Epidermal melanocyte (primary cell): ENCODE data around the gene SEBOX.
A peak's percentile ranks its signal among the peaks of the same experiment; 100 is the strongest.

Experiments used
- DNase-seq: peaks from one replicate; pipeline ENCODE4 v3.0.0; 2011; ENCODE audit warnings: low spot score; ENCODE audit not compliant: insufficient read length

SEBOX gene

DNA sequence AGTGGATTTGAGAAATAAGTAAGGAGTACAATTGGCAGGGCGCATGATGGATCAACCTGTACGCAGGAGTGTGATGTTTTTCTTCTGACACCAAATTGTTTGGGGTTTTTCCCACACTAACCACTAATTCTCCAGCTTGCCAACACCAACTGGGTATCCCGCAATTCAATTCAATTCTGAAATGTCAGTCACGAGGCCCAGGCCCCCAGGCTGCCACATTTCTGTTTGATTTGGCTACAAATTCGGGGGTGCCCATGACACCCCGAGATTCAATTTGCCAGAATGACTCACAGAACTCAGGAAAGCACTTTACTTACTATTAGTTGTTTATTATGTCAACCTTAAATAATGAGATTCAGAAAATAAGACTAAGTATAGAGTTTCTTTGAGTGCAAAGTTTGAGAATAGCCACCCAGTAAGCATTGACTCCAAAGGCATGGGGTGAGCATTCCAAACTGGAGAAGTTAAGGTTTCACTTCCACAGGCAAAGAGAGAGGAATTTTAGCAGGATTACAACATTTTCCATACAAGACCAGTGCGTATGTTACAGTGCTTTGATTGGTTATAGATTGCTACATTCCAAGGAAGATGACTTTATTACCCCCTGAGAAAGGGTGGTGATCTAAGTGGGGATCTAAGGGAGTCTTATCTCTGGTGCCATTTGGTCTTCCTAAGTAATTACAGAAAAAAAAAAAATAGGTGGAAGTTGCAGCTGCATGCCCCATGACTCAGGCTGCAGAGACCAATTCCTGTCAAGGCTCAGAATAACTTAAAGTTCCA, 29.5 kb upstream of the SEBOX start:
- DNase-seq, result no peak

DNA sequence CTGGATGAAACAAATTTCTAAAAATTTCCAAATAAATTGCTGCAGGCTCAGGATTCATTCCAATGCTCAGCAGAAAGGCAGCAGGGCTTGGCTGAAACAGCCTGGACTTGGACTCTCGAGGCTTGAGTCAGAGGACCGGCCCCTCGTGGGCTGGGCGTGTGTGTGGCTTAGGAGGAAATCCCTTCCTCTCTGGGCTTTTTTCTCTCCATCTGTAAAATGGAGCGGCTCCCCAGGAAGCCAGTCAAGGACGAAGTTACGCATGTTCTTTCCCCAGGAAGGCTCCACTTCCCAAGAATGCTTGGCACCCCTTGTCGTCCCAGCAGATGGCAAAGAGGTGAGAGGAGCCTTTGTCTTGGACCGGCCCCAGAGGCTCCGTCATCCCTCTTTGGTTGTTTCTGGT, 27.5 kb upstream of the SEBOX start:
- no peak for DNase-seq

DNA sequence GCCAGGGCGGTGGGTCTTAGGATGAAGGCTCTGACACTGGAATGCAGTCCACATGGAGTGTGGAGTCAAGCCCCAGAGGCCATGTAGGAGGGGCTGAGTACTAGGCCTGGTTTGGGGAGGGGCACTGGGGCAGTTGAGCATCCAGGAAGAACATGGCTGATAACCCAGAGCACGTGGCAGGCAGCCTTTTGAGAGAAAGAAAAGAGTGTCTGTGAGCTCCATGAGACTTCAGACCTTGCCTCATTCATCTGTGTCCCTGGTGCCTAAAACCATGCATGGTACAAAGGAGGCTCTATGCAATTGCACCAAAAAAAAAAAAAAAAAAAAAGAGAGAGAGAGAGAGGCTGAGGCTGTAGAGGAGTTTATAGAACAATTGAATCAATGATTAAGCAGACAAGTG, 26.4 kb upstream of the SEBOX start:
- no peak for DNase-seq

DNA sequence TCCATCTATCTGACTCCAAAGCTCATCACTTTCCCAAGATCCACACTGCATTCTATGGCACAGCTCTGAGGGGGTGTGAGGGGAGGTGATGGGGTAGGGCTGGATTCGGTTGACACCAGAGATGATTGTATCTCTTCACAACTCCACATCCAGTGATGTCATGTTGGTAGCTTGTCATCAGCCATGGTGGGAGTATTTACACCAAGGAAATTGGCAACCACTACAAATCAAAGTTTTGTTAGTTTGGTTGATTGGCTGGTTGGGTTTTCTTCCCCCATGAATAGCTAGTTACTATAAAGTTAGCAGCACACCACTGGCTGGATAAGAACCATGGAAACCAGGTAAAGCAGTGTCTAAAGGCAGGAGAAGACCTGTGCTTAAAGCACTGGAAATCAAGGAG, 26.0 kb upstream of the SEBOX start:
- no peak for DNase-seq

DNA sequence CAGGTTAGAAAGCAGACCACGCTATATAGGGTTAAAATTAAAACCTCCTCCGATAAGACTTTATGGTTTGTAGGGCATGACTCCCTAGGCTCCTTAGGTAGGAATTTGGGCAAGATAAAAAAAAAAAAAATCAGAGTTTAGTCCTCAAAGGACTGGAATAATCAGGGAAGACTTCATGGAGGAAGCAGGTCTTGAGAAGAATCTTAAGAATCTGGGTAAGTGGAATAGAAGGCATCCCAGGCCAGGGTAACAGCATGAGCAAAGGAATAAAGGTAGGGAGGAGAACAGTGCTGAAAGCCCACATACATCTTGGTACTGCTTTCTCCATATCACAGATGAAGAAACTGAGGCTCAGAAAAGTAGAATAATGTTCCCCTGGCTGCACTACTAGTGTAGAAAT, 25.6 kb upstream of the SEBOX start:
- no peak for DNase-seq

DNA sequence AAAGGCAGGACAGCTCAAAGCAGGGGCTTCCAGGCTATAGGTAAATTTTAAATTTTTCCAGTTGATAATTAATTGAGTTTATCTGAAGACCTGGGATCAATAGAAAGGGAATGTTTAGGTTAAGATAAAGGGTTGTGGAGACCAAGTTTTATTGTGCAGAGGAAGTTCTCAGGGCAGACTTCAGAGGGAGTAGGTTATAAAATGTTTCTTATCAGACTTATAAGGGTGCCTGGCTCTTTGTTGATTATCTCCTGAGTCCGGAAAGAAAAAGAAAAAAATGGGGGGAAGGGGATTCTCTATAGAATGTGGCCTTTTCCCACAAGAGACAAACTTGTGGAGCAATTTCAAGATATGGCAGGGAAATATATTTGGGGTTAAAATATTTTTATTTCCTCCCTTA, 25.1 kb upstream of the SEBOX start:
- no peak for DNase-seq

DNA sequence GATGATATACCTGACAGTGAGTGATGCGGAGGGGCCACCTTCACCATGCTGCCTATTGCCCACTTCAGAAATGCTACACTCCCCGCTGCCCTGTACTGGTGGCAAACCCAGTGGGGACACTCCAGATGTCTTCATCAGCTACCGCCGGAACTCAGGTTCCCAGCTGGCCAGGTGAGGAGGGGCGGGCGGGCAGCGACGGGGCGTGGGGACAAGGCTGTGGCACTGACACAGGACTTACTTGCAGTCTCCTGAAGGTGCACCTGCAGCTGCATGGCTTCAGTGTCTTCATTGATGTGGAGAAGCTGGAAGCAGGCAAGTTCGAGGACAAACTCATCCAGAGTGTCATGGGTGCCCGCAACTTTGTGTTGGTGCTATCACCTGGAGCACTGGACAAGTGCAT, 23.1 kb upstream of the SEBOX start:
- DNase-seq, result no peak

DNA sequence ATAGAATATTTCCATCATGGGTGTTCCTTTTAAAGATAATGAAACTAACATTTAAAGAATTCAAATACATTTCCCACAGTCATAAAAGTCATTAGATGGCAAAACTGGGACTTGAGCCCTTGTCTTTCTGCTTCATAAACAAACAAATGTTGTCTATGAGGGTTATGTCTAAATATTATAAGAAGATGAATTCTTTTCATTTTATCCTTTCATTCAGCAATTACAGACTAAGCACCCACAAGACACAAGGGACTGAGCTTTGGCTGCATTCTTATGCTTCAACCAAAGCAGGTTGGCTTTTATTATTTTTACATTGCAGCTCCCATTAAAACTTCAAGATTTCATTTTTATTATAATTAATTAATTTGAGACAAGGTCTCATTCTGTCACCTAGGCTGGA, 21.4 kb upstream of the SEBOX start:
- DNase-seq, result no peak

DNA sequence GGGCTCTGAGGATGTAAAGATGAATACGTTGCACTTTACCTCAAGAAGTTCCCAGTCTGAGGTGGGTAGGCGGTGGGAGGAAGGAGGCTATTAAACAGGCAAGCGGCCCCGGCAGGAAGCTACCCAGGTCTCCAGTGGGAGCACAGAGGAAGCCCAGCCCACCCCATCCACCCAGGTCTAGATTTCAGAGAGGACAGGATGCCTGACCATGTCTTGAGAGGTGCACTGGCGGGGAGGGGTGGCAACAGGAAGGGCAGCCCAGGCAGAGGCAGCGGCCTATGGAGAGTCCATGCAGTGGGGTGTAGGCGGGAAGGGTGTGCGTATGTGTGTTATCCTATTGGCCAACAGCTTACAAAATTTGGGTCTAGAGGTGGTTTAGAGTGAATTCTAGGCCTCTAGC, 20.4 kb upstream of the SEBOX start:
- no peak for DNase-seq

DNA sequence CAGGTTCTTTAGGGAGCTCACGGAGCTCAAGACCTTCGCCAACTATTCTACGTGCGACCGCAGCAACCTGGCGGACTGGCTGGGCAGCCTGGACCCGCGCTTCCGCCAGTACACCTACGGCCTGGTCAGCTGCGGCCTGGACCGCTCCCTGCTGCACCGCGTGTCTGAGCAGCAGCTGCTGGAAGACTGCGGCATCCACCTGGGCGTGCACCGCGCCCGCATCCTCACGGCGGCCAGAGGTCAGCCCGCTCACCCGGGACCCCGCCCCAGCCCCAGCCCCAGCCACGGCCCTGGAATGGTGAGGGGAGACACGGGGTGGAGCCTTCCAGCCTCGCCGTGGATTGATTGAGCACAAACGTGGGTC, 20.0 kb upstream of the SEBOX start:
- no peak for DNase-seq

DNA sequence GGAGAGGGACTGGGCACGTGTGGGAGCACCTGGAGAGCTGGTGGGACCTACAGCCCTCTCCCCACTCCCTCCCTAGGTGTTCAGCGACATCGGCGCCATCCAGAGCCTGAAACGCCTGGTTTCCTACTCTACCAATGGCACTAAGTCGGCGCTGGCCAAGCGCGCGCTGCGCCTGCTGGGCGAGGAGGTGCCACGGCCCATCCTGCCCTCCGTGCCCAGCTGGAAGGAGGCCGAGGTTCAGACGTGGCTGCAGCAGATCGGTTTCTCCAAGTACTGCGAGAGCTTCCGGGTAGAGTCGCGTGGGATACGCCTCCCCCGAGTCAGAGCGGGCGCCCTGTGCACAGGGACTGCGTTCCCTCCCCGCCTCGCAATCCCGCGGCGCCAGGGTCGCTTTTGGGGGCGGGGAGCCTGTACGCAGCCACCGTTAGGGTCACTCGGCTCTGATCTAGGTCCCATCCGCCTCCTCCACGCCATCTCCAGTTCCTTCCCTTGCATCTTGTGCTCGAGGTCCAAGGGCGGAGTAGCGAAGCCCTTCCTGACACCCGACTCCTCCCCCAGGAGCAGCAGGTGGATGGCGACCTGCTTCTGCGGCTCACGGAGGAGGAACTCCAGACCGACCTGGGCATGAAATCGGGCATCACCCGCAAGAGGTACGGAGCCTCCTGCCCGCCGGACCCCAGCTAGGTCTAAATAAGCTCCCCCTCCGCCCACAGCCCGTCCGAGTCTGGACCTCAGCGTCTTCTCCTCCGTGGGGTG, 19.5 kb upstream of the SEBOX start:
- no peak for DNase-seq

DNA sequence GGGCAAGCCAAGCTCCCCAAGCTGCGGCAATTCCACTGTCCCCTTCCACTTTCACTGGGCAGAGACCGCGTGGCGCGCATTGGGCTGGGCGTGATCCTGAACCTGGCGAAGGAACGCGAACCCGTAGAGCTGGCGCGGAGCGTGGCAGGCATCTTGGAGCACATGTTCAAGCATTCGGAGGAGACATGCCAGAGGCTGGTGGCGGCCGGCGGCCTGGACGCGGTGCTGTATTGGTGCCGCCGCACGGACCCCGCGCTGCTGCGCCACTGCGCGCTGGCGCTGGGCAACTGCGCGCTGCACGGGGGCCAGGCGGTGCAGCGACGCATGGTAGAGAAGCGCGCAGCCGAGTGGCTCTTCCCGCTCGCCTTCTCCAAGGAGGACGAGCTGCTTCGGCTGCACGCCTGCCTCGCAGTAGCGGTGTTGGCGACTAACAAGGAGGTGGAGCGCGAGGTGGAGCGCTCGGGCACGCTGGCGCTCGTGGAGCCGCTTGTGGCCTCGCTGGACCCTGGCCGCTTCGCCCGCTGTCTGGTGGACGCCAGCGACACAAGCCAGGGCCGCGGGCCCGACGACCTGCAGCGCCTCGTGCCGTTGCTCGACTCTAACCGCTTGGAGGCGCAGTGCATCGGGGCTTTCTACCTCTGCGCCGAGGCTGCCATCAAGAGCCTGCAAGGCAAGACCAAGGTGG, 16.3 kb upstream of the SEBOX start:
- DNase-seq, result no peak

DNA sequence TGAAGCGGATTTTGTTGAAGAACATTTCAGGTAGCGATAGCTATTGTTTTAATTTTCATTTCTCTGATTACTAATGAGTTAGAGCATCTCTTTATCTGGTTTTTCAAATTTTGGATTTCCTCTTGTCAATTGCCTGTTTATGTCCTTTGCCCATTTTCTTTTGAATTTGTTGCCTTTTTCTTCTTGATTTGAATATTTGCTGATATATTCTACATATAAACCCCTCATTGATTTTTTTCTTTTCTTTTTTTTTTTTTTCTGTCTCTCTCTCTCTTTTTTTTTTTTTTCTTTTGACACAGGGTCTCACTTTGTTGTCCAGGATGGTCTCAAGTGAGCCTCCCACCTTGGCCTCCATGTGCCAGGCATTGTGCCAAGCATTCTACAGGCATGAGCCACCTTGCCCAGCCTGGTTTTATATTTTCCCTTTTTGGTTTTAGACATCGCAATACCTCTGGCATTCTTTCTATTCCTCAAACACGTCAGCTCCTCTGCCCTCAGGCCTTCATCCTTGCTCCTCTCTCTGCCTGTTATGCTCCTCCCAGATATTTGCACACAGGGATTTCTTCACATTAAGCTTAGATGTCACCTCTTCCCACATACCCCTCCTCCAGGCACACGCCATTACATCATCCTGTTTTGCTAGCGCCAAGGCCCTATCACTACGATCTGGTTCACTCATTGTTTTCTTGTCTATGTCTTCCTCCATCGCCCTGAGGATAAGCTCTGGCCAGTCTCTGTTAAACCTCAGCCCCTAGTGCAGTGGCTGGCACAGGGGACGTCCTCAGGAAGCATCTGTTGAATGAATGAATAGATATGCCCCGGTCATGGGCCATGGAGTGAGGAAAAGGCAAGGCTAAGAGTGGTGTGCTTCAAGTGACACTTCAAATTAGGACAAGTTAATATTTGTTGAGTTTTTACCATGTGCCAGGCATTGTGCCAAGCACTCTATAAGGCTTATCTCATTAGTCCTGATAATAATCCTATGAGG, 15.1 kb upstream of the SEBOX start:
- DNase-seq, result no peak

DNA sequence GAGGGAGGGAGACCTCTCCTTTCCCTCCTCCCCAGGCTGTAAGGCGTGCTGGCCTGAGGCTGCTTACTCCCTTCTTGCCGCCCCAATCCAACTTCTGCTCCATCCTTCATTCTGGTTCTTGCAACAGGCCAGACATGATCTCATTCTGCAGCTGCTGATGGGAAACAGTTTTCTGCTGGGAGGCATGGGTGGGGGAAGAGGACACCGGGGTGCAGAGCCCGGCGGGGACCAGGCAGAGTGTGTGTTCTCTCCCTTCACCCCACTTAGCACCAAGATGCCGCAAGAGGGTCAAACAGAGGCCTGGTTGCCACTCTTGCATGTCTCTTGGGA, 7.9 kb upstream of the SEBOX start:
- DNase-seq, result no peak

DNA sequence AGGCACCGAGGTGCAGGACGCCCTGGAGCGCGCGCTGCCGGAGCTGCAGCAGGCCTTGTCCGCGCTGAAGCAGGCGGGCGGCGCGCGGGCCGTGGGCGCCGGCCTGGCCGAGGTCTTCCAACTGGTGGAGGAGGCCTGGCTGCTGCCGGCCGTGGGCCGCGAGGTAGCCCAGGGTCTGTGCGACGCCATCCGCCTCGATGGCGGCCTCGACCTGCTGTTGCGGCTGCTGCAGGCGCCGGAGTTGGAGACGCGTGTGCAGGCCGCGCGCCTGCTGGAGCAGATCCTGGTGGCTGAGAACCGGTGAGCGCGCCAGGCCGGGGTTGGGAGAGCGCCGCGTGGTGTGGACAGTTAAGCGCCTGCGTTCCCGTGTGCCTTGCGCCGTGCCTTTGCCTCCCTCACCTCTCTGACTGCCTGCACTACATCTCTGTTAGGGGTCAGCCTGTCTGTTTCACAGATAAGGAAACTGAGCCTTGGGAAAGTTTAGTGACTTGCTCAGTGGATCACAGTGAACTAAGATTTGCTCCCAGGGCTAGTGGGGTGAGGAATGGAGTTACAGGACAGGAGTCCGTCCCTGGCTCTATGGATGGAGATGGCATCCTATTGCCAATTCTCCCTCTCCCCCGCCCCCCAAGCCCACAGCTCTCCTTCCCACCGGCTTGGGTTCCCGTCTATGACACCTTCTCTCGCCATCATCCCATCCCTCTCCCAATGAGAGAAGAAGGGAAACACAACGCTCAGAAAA, 7.4 kb upstream of the SEBOX start:
- DNase-seq, result no peak

DNA sequence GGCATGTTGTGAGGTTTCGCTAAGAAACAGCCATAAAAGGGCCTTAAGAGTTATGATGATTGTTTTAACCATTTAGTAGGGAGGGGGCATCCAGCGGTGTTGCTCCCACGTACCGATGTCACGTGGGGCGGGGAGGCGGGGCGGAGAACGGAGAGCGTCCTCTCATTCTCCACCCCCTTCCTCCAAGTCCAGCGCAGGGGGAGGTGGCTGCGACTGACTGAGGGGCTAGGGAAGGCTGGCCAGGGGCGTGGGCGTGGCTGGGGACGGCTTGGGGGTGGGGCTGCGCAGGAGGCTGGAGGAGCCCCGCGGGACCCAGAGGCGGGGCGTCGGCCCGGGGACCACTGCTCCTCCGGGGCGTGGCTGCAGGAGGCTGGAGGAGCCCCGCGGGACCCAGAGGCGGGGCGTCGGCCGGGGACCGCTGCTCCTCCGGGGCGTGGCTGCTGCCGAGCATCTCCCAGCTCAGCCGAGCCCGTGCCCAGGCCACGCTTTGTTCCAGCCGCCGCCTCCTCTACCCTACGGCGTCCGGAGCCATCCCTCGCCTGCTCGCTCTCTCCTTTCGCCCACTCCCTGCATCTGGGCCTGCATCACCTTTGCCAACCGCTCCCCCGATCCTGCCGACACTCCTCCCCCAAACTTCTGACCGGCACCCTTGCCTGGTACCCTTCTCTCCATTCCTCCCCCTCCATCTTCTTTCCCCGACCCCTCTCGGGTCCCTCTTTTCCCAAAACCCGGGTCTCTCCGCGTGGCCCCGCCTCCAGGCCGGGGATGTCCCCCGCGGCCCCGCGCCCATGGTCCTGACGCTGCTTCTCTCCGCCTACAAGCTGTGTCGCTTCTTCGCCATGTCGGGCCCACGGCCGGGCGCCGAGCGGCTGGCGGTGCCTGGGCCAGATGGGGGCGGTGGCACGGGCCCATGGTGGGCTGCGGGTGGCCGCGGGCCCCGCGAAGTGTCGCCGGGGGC, 6.5 kb upstream of the SEBOX start, which contains the start of gene SARM1:
SARM1 (plus strand) TSS at position 450 of the 958 bp plus-strand sequence; CDS start at position 789, 339 bp downstream.
- DNase-seq, result peak; percentile 94

DNA sequence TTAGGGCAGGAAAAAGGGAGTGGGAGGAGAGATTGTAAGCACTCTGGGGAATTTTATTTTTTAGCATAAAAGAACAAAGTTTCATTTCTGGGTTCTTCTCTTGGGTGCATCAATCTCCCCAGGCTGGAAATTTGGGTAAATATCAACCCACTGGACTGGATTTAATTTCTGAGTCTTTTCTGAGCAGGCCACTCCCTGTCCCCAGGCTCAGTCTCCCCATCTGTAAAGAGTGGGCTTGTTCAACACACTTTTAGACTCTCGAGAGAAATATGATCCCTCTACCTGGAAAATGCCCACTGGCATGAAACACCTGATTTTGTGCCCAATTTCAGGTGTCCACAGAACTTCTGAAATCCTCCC, 5.7 kb upstream of the SEBOX start:
- no peak for DNase-seq

DNA sequence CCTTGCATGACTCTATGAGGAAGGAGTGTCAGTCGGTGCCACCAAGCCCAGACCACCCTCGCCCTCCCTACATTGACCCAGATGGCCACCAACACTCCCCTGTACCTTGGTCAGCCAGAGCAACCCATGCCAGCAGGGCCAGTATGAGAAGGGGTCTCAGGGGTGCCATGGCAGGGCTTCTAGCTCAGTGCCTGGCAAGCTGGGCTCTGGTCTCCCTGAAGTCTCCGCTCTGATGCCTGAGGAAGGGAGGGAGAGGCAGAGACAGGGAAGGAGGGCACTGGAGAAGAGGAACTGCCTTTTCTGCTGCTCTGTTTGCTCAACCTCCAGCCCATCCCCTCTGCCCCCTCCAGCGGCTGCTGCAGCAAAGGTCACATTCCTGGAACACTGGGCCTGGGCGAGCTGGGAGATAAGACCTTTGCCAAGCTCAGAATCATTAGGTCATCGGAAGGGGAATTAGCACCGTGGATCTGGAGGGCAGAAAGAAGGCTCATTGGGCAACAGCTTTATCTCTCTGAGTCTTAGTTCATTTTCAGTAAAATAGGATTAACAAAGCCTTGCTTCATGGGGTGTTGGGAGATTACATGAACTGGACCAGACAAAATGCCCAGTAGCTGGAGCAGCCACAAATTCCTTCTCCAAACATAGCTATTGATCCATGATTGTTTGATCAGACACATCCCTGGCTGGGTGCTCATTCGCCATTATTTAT, 5.2 kb upstream of the SEBOX start, which contains the start of gene VTN:
VTN (minus strand) TSS at position 273 of the 709 bp plus-strand sequence; CDS start at position 169, 104 bp downstream.
- no peak for DNase-seq

DNA sequence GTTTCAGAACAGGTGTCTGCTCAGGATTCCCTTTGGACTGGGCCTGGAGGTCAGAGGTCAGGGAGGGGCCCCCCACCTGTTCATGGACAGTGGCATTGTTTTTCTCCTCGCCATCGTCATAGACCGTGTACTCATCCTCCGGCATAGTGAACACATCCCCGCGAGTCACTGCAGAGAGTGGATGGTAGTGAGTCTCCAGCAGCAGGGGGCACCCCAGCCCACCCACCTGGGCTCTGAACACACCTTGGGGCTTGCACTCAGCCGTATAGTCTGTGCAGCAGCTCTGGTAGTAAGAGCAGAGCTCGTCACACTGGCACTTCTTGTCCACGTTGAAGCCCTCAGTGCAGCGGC, 4.7 kb upstream of the SEBOX start:
- DNase-seq, result no peak
